HG03280 (cell line): ENCODE data around the gene BRD9.
"Not testable (repeated sequence)": the region's sequence is repeated elsewhere in the genome, so short reads cannot be mapped to it uniquely, and the experiment has no call there.

ENCODE experiments used
- ATAC-seq: cut with Tn5 transposase; IDR thresholded peaks from one replicate; pipeline ENCODE4 v1.9.1; 2021; ENCODE audit warnings: mild to moderate bottlenecking, moderate library complexity; ENCODE audit not compliant: unreplicated experiment

Gene BRD9

DNA sequence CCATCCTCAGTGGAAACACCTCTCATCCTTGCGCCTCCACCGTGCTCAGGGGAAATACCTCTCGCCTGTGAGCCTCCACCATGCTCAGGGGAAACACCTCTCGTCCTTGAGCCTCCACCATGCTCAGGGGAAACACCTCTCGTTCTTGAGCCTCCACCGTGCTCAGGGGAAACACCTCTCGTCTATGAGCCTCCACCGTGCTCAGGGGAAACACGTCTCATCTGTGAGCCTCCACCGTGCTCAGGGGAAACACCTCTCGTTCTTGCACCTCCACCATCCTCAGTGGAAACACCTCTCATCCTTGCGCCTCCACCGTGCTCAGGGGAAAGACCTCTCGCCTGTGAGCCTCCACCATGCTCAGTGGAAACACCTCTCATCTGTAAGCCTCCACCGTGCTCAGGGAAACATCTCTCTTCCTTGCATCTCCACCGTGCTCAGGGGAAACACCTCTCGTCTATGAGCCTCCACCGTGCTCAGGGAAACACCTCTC is 46.0 kb downstream of the BRD9 start:
- ATAC-seq: not testable (repeated sequence)

GRCh38 chr5:845676-846601 is 46.7 kb downstream of the BRD9 start:
- ATAC-seq: not testable (repeated sequence)

GRCh38 chr5:845031-845675 is 47.4 kb downstream of the BRD9 start:
- not testable (repeated sequence) for ATAC-seq

DNA sequence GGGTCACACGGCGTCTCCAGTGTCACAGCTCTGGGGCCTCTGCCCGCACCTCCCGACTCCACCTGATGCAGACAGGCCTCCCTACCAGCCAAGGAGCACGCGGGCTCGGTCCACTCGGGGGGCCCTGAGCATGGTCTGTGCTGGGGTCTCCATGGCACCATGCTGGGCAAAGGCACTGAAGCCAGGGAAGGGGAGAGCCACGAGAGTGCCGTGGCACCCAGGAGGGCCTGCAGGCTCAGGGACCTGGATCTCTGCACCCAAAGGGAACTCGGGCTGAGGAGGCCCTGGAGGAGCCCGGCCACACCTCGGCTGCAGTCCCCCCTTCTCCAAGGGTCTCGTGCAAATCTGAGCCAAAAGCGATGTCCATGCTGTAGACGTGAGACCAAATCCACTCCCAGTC is 48.2 kb downstream of the BRD9 start:
- ATAC-seq: not testable (repeated sequence)

DNA sequence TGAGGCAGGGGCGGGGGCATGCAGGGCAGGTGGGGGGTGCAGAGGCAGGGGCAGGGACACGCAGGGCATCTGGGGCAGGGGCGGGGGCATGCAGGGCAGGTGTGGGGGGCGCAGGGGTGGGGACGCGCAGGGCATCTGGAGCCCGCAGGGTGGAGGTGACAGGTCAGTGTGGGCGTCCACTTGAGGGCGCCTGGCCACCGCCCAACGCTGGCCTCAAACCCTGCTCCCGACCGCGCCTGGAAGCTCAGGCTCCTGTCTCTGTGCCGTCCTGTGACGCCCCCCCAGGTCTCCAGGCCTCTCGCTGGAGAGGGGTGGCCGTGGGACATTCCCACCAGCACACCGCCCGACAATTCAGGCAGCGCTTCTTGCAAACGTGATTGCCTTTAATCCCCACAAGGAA is 48.7 kb downstream of the BRD9 start:
- ATAC-seq: not testable (repeated sequence)

DNA sequence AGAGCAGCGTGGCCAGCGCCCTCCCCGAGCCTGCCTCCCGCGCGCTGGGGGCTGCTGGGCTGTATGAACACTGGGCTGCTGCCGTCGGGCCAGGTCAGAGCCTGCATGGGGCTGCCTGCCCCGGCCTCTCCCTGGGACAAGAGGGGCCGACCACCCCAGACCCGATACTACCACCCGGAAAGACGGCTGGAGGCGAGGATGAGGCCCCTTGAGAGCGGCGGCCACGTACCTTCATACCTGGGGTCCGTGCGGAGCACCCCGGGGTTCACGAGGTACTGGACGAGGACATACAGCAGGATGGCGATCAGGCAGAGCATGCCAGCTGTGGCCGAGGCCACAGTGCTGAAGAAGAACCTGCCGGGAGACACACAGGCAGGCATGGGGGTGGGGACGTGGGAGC is 49.2 kb downstream of the BRD9 start:
- ATAC-seq: not testable (repeated sequence)

DNA sequence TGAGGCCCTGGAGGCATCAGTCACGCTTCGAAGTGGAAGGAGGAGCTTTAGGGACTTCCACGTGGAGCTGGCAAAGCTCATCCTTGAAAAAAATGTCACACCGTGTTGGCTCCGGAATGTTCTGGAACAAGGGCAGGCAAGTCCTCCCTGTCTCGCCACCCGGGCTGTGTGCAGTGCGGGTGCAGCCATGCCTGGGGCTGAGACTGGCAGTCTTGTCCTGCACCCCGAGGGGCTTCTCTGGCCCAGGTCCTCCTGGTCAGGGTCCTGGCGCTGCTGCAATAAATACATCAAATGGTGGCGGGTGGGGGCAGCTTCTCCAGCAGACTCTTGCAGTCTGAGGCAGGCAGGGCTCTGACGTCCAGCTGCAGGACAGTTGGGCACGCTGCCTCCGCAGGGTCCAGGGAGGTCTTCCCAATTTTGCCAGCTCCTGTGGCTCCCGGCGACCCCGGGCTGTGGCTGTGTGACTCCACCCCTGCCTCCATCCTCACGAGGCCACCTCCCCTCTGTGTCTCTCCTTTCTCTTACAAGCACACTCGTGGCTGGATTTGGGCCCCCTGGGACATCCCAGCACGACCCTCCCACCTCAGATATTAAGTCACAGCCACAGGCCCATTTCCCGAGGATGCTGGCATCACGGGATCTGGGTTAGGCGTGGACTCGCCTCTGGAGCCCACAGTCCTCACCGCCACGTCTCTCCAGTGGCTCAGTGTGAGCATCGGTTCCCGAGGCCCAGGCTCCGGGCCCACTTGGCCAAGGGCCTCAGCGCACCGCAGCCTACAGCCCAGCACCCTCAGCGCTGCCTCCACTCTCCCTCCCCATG is 50.0 kb downstream of the BRD9 start:
- ATAC-seq: not testable (repeated sequence)

- not testable (repeated sequence) for ATAC-seq
Observed at GRCh38 chr5:841531-842401, 50.8 kb downstream of the BRD9 start.

DNA sequence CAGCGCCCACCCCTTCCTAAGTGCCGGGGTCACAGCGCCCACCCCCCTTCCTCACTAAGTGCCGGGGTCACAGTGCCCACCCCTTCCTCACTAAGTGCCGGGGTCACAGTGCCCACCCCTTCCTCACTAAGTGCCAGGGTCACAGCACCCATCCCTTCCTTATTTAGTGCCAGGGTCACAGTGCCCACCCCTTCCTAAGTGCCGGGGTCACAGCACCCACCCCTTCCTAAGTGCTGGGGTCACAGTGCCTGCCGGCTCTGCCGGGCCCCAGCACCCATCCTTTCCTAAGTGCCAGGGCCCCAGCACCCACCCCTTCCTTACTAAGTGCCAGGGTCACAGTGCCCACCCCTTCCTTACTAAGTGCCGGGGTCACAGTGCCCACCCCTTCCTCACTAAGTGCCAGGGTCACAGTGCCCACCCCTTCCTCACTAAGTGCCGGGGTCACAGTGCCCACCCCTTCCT is 51.6 kb downstream of the BRD9 start:
- not testable (repeated sequence) for ATAC-seq

GRCh38 chr5:840118-840973 is 52.3 kb downstream of the BRD9 start:
- not testable (repeated sequence) for ATAC-seq

DNA sequence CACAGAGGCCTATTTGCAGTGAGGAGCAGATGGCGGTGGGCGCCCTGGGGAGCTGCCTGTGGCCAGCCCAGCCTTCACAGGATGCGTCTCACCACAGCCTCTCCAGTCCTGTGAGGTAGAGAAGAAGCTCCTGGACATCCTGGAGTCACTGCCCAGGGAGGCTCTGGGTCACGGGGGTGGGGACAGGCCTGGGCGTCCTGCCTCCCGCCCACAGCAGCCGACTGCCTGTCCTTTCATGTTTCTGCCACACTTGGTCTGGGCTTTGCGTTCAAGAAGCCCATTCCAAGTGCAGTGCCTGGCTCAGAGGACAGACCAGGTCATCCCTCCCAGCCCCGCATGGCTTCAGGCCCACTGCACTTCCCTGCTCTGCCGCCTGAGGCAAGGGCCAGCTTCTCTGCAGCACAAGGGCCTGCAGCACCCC is 54.2 kb downstream of the BRD9 start:
- not testable (repeated sequence) for ATAC-seq

DNA sequence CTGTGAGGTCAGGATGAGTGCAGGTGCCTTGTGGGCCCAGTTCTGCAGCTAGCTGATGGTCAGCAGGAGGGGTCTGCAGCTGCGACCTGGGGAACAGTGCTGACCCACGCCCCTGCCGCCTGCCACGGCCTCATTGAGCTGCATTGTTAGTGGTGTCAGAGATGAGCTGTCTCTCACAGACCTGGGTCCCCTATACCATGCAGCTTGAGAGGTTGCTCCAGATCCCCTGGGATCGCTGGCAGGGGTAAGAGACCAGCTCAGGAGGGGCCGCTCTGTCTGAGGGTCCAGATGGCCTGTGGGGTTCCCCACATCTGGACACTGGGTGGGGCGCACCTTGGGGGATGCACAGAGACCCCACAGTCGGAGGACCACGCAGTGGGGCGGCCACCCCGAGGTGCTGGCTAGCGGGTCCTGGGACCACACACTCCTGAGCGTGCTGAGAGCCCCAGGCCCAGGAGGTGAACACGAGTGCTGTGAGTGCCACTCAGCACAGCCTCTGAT is 54.9 kb downstream of the BRD9 start:
- ATAC-seq: not testable (repeated sequence)

- not testable (repeated sequence) for ATAC-seq
Observed at GRCh38 chr5:835933-836612, 56.5 kb downstream of the BRD9 start.

GRCh38 chr5:834013-834412 is 58.6 kb downstream of the BRD9 start:
- ATAC-seq: not testable (repeated sequence)

DNA sequence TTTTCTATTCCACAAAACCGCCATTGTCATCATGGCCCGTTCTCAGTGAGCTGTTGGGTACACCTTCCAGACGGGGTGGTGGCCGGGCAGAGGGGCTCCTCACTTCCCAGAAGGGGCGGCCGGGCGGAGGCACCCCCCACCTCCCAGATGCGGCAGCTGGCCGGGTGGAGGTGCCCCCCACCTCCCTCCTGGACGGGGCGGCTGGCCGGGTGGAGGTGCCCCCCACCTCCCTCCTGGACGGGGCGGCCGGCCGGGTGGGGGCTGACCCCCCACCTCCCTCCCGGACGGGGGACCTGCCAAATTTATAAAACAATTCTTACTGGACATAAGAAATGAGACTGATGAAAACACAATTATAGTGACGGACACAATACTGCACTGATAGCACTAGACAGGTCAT is 64.4 kb downstream of the BRD9 start:
- not testable (repeated sequence) for ATAC-seq

DNA sequence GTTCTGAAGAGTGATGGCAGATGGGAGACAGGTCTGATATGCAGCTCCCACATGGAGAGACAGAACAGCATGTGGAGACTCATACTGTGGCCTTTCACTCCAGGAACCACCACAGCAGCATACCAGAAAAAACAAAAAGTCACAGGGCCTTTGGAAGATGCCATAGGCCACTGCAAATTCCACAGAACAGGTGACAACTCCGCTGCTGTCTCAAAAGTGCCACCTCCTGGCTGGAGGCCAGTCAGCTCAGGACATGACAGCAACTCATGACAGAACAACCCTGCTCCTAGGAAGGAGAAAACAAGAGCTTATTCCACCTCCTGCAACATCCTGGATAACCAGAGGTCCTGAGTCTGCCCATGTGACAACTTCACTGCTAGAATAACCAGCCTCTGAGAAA is 67.1 kb downstream of the BRD9 start:
- ATAC-seq: not testable (repeated sequence)

DNA sequence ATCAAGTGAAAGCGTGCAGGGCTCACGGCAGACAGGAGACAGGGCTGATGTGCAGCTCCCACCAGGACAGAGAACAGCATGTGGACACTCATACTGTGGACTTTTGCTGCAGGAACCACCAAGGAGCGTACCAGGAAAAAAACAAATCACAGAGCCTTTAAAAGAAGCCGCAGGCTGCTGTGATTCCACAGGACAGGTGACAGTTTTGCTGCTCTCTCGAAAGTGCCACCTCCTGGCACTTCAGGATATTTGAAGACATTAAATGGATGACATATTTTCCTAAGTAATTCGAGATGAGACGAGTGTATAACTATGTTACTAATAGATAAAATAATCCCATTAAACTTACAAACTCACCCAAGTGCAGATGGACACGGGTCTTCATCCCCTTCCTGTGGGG is 71.1 kb downstream of the BRD9 start:
- ATAC-seq: no peak

DNA sequence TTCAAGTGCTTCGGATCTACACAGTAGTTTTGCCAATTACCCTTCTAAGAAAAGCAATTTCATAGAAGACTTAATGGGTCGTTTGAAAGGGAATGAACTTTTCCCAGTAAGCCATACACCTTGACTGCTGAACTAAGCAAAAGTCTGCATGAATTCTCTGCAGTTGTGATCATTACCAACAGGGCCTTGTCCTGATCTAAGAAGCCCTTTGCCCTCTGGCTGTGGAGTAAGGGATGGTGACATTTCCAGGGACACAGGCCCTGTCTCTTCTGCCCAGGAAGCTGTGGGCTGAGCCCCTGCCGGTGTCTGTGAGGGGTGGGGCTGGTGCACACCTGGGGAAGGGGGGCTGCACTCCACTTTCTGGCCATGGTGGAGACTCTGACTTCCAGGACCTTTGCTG is 72.4 kb downstream of the BRD9 start:
- ATAC-seq: no peak
